LoVo (cell line): ENCODE measurements around the gene LAMA2.
"Not testable (repeated sequence)": the region's sequence is repeated elsewhere in the genome, so short reads cannot be mapped to it uniquely, and the experiment has no call there.

ENCODE experiments used
- DNase-seq: peaks from one replicate; pipeline ENCODE4 v3.0.0-alpha.2; 2016; ENCODE audit warnings: low spot score

The LAMA2 gene

GRCh38 chr6:129130106-129130505 lies 247.2 kb downstream of the LAMA2 start:
- DNase-seq = no peak

DNA sequence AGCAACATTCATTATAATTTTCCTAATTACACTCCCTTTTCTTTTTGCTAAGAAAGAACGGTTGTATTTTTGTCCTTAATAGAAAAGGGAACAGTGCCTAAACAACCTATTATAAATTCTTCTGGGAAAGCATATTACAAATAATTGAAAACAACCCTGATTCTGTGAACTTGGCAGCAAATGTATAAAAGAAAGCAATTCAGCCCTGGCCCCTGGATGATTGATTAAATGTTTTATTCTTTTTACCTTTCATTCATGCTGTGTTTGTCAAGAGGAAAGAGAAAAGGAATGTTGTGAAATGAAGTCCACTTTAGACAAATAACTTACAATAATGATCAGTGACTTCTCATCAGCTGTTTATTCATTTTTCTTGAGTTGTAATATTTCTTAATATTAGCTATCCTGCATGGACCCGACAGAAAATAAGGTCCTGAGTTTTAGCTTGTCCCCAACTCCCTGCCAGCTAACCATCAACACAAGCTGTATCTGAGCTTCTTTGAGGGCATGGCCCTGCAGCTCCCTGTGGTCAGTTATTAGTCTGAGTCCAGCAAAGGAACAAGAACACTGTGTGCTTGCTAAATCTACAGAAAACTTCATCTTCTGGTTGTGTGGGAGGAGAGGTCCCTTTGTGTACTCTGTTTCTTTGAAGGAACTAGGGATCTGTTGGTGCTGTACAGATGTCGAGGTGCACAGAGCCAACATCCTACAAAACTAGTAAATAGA lies 248.2 kb downstream of the LAMA2 start:
- no peak for DNase-seq

DNA sequence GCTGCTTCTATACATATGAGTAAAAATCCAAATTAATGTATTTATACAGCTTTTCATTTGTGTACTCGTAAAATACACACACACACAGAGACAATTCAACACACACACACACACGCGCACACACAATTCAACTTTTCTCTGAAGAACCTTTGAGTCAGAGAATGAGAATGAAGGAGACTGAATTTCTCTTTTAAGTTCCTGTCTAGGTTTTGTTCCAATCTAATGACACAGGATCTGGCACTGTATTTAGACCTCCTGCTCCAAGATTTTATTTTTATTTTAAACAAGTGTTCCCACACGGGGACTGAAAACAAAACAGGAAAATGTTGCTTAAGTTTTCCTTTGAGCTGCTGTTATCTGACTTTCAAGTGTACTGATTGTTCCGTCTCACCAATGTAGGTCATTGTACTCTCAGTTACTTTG lies 250.8 kb downstream of the LAMA2 start:
- DNase-seq = no peak

- DNase-seq = no peak
Measured at GRCh38 chr6:129134535-129134934, 251.6 kb downstream of the LAMA2 start.

DNA sequence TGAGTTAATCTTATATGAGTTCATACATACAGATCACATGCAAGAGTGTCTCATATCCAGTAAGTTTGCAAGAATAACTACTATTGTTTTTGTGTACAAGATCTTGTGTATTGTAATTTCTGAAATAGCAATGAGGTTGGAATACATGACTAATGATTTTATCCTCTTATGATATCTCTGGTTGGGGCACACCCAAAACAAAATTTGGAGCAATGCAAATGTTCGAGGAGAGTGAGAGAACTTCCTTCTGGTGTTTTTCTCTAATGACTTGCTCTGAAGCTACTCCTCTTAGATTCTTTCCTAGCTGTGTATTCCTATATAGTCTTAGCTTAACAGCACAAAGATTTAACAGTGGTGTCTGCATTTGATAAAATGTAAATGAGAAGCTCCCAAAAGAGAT lies 252.5 kb downstream of the LAMA2 start:
- DNase-seq = no peak

DNA sequence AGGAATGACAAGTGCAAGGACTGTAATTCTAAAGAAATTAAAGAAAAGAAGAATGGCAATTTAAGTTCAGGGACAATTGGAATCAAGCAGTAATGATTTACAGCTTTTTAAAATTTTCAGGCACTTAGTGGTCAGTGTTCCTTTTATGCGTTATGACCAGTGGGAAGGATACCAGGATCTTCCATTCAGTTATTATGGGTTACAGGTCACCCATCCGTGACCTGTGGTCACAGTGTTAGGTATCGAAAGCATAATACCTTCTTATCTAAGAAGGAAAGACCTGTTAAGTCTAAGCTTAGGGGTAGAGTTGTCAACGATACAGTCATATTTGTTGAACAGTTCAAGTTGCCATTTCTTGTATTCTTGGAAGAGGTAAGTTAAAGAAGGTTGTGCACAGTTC lies 253.8 kb downstream of the LAMA2 start:
- no peak for DNase-seq

DNA sequence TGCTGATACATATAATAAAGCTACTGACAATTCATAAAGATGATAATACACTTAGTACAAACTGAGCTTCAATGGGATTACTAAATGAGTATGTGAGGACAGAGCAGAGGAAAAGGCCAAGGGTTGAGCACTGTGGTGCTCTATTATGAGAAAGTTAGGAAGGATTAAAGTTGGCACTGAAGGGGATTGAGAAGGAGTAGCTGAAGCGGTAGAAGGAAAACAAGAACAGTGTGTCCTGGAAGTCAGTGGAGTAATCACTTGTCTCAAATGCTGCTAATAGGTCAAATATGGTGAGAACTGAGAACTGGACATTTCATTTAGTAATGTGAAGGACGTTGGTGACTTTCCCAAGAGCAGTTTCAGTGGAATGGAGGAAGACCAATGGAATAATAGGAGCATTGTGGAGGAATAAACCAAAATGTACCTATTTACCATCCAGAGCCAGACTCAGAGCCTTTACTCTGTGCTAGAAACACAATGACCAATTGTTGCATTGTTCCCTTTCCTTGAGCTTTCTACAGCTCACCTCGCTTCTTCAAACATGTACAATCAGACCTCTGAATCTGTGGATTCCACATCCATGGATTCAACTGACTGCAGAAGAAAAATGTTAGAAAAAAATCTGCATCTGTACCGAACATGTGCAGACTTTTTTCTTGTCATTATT lies 255.9 kb downstream of the LAMA2 start:
- no peak for DNase-seq

DNA sequence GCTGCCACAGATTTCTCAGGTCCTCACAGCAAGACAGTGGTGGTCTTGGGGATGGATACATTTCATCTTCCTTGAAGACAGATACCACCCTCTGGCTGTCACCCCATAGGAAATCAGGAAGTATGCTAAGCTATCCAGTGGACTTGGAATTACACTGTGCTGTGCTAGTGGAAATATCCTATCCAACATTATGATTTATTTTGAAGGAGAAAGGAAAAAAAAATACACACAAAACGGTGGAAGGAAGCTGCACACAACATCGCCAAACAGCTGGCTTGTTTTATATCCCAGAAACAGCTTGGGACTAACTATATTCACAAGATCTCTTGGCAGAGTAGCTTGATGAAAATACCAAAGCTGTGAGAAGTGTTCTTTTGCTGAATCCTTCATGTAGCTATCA lies 257.6 kb downstream of the LAMA2 start:
- no peak for DNase-seq

DNA sequence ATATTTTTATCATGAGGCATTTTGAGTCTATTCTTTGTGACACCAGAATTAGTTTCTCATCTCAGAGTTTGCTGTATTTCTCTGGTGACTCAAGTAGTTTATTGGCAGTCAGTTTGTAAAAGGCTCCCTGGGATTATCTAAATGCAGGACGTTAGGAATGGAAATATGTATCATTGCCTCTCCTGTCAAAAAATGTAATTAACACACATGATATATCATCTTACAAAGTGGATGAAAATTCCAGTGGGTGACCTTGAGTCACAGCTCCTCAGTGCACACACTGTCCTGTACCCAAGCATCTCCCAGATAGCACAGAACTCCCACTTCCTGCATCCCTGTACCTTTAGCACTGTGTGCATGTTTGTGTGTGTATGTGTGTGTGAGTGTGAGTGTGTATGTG lies 258.6 kb downstream of the LAMA2 start:
- no peak for DNase-seq

DNA sequence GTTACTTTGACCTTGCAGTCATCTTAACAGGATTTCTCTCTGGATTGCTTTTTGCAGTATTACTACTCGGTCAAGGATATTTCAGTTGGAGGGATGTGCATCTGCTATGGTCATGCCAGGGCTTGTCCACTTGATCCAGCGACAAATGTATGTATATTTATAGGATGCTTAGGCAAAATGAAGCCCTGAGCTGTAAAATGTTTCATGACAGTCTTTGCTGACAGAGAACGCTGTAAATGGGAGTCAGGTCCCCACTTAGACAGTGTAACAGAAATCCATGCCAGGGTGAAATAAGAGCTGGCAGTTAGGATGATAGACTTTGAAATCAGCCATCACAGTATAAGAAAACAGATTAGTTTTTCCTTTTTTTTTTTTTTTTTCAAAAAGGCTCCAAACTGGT lies 264.0 kb downstream of the LAMA2 start:
- no peak for DNase-seq

DNA sequence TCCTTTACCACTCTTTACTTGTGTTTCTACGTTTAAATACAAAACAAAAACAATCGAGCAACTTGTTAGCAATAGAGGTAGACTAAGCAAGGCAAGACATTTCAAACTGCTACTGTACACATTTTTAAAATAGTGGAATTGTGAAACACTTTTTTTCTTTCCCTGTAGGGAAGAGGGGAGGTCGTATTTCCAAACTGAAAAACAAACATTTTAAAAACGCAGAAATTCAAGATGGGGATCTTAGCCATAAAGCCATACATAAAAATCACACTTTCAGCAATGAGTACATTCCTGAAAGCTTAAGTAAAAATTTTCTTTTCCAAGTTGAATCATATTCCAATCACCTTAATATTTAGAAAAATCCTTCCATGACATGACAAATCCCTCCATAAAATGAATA lies 267.6 kb downstream of the LAMA2 start:
- no peak for DNase-seq

DNA sequence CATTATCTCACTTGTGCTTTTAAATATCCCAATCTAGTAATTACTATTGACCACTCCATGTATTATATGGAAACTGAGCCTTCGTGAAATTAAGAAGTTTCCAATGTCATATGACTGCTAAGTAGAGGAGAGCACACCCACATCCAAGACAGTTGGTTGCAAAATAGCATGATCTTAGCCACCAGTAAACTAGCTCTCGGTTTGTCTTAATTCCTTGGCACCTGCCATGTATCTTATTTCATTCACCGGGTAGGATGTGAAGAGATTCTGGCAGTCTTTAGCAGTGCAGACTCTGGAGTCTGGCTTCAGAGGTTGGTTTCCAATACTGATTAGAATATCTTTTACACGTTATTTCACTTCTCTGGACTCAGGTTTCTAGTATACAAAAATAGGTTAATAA lies 270.3 kb downstream of the LAMA2 start:
- no peak for DNase-seq

DNA sequence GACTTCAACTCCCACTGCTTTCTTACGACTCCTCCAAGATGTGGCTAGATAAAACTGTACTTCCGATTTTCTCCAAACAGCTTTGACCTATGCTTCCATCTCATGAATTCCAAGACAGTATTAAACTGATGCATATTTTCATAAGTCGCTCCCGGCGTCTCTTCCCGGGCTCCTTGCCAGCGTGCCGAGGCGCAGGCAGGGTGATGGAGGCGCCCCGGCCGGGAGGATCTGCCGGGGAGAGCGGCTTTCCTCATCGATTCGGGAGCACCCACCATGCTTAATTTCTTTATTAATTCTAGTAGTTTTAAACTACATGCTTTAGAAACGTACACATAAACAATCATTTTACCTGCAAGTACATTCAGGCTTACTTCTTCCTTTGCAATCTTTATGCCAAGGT lies 276.3 kb downstream of the LAMA2 start:
- DNase-seq = not testable (repeated sequence)

DNA sequence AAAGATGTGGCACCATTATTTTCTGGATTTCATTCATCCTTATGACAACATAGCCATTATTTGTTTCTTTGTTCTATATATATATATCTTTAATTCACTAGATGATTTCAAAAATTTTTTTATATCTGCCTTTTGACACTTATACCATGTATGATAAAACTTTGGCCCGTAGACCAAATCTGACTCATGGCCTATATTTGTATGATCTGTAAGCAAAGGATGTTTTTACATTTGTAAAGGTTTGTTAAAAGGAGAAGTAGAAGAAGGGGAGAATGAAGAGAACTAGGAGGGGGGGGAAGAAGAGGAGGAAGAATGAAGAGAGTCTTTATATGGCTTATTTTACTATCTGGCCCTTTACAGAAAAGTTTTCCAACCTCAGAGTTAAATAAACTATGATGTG lies 279.7 kb downstream of the LAMA2 start:
- DNase-seq = no peak

DNA sequence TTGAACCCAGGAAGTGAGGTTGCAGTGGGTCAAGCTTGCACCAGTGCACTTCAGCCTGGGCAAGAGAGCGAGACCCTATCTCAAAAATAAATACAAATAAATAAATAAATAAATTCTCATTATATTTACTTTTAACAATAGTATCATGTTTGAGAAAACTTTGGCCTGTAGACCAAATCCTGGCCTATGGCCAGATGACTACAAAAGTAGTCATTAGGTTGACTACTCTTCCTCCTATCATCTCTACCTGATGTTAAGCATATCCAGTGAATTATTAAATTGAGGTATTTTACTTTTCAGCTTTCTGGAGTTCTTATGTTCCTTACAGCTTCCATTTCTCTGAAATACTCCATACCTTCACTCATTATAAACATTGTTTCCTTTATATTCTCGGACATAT lies 280.6 kb downstream of the LAMA2 start:
- no peak for DNase-seq

DNA sequence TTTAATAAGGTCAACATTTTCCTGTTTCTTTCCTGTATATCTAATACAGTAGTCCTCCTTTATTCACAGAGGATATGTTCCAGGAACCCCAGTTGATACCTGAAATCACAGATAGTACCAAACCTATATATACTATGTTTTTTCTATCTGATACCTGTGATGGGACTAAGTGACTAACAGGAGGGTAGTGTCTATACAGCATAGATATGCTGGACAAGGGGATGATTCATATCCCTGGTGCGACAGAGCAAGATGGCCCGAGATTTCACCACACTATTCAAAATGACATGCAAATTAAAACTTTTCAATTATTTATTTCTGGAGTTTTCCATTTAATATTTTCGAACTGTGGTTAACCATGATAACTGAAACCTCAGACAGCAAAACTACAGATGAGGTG lies 281.1 kb downstream of the LAMA2 start:
- DNase-seq = no peak

DNA sequence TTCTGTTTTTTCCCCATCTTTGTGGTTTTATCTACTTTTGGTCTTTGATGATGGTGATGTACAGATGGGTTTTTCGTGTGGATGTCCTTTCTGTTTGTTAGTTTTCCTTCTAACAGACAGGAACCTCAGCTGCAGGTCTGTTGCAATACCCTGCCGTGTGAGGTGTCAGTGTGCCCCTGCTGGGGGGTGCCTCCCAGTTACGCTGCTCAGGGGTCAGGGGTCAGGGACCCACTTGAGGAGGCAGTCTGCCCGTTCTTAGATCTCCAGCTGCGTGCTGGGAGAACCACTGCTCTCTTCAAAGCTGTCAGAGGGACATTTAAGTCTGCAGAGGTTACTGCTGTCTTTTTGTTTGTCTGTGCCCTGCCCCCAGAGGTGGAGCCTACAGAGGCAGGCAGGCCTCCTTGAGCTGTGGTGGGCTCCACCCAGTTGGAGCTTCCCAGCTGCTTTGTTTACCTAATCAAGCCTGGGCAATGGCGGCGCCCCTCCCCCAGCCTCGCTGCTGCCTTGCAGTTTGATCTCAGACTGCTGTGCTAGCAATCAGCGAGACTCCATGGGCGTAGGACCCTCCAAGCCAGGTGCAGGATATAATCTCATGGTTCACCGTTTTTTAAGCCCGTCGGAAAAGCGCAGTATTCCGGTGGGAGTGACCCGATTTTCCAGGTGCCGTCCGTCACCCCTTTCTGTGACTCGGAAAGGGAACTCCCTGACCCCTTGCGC lies 289.5 kb downstream of the LAMA2 start:
- not testable (repeated sequence) for DNase-seq

DNA sequence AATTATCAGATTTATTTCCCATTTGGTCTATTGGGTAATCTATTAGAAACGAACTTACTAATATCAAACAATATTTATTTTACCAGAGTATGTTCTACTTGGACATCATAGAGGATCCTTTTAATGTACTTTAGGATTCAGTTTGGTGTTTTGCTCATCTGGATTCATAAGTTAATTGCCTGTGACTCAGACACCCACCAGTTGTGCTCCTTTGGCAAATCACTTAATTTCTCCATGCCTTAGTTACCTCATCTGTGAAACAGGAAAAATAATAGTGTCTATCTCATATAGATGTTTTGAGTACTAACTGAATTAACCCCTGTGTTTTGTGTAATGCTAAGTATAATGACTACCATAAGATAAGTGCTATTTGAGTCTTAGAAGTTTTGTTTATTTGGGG lies 292.1 kb downstream of the LAMA2 start:
- DNase-seq = no peak

DNA sequence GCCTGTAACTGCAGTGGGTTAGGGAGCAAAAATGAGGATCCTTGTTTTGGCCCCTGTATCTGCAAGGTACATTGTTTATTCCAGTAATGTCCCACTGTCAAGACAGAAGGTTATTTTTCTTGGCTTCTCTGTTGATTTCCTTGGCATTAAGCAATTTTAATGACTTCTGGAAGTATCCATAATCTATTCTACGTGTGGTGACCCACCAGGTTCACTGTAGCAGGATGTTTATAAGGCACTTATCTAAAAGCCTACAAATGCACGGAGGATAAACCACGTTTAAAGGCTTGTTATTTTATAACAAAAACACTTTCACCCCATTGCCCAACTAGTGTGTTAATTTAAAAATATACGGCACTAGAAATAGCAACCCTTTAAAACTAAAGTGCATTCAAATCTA lies 294.9 kb downstream of the LAMA2 start:
- no peak for DNase-seq

DNA sequence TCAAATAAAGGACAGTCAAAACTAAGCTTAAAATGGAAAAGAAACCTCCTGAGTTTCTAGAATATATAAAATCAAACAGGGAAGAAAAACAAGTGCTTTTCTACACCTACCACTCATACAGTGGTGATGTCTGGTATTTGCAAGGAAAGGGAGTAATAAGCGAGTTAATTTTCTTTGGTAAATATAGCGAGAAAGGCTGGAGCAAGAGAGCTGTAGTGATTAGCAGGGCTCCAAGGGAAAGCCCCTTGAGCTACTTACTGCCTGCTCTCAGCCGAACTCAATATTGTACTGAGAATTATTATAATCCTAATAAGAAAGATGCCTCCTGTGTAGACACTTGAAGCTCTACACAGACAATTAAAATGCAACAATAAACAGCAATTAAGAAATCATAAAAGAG lies 296.3 kb downstream of the LAMA2 start:
- DNase-seq = no peak

DNA sequence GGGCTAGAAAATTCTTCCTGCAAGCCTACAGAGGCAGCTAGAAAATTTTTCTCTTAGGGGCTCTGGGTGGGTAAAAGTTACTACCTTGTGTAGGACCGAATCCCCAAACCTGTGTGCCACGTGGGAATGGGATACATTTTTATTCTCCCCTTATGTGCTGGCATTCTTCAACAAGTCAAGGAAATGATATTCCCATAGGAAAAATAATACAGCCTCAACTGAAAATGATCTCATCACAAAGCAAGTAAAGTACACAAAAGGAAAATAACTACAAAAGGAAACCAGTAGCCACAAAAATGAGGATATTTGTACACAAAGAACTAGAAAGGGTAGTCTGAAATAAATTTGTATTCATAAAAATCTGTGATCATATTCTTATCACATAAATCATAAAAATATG lies 298.1 kb downstream of the LAMA2 start:
- DNase-seq = no peak

DNA sequence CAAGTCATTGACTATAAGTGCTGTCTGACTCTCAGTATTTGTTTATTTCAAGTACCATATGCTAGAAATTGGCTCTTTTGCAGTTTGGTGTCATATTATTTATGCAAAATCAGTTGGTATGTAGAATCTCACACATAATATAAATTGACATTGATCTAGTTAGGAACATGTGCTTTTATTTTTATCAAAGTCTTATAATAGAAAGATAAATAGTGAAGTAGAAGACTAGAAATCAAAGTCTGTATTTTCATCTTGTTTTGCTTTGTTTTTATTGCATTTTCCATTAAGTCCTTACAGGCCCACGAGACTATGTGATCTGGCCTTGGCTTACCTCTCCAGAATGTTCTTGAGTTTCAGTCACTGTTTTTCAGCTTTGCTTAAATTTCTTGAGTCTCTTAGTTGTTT lies 300.3 kb downstream of the LAMA2 start:
- no peak for DNase-seq

DNA sequence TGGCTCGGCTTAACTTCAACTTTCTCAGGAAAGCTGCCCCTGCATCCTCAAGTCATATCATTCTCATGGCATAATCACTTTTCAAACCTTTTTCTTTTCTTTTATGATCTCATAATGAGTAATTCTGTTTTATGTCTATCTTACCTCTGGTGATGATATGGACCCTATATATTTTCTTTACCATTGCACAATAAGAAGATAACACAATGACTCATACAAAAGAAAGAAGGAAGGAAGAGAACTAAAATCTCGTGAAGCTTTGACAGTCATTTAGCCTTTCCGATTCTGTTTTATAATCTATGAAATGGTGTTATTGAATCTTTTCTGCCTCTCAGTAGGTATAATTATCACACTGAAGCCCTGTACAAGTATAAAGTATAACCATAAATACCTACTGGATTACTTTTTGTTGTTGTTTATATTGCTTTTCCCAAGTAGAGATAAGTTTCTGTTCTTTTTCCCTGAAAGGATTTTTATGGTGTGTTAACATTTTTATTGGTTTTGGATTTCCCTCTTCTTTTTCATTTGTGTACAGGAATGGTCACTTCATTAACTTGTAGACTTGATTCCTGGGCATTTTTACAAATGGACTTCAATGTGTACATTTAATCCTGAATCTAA lies 300.9 kb downstream of the LAMA2 start:
- peak; percentile 86 for DNase-seq
